Heart left ventricle (tissue), 13 donors: Measurements from ENCODE around the gene CD40.

ENCODE experiments used
- CTCF ChIP-seq, 12 donors: fragments of 200-600 bp; sonication (generic) in 4 of 12; IDR thresholded peaks; one replicate each; pipeline versions ENCODE4 v1.5.0 to v1.8.0; 2018 to 2022; ENCODE audit warnings: antibody characterized with exemption in 12 of 12, mild to moderate bottlenecking in 5 of 12
- POLR2A ChIP-seq, 2 donors: fragments of 450-650 bp; IDR thresholded peaks; one replicate each; pipeline ENCODE4 v1.6.1; 2017; ENCODE audit warnings: antibody characterized with exemption in 2 of 2, mild to moderate bottlenecking in 2 of 2, moderate library complexity in 2 of 2
- donor health status: ischemic (EF 13 %, LVEDD 7.1; RV severe dilation, severe dysfunction).
- donor health status: DM: no; HTN: yes; CAD: no.
- donor health status: DM: no; HTN: no; CAD: no.
- donor health status: ischemic (EF 25% LVEDD 6.9; RV normal size, moderate dysfunction).
- donor health status: ischemic (EF 25% LVEDD 5.7; RV mildly dilated, moderate dysfunction).
- donor health status: ischemic (EF 35%, LVEDD 5.7; RV mildly dilated, moderate dysfunction).
- donor health status: nonischemic (EF 11% LVEDD 7.7; RV severe dilation, severe dysfunction).
- donor health status: DM: yes; HTN: yes; CAD: no.
- donor health status: PGD.
- donor health status: ischemic (EF 29% LVEDD 5.4; RV normal size, mild dysfunction).
- donor health status: nonischemic (EF 23%, LVEDD 6.1; RV moderate dilation, normal function).

DNA sequence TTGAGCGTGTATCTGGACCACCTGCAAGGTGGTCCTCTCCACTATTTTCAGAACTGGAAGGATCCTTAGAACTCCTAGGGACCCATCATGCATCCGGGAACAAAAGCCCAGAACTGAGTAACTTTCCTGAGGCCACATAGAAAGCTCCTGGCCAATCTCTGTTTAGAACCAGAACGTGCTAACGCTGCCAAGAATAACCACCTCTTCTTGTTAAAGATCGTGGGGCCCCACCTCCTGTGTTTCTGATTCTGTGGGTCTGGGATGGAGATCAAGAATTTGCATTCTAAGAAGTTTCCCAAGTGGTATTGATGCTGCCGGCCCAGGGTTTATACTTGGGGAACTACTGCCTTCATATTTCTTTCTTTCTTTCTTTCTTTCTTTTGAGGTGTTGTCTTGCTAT, 13.3 kb downstream of the CD40 start:
- TF ChIP-seq POLR2A (IDR thresholded peaks at IDR 0.05) (no peak), CTCF (IDR thresholded peaks at IDR 0.05) (no peak)
